VCaP (cell line): ENCODE results near the gene MYO7B.
A peak's percentile ranks its signal among the peaks of the same experiment; 100 is the strongest.
"Not testable (repeated sequence)": the region's sequence is repeated elsewhere in the genome, so short reads cannot be mapped to it uniquely, and the experiment has no call there.

ENCODE experiments used
- H3K27ac ChIP-seq: fragments of 450-650 bp; 2 replicates; pipeline ENCODE4 v1.5.1; 2017
- TF ChIP-seq, protein P1 (sequence below): fragments of 450-650 bp; conservative IDR thresholded peaks from 2 replicates; pipeline ENCODE4 v1.5.1; 2017; ENCODE audit warnings: mild to moderate bottlenecking, moderate library complexity

MYO7B gene

DNA sequence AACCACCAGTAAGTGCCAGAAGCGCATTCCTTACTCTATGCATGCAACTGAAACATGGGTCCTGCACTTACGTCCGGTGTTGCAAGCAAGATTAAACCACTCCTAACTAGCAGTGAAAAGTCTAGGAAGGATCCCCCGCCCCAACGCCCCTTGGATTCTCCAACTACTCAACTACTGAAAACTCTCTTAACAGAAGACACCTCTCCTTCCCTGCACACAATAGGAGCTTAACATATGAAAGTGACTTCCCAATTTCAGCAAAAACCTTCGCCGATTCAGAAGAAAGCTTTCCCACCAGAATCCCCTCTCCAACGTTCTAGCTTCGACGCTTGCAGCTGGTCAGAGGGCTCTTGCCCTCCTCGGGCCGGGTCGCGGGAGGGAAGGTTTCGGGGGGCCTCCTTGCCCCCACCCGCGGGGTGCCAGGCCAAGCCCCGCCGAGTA lies 9.8 kb upstream of the MYO7B start:
- TF ChIP-seq, protein P1, sequence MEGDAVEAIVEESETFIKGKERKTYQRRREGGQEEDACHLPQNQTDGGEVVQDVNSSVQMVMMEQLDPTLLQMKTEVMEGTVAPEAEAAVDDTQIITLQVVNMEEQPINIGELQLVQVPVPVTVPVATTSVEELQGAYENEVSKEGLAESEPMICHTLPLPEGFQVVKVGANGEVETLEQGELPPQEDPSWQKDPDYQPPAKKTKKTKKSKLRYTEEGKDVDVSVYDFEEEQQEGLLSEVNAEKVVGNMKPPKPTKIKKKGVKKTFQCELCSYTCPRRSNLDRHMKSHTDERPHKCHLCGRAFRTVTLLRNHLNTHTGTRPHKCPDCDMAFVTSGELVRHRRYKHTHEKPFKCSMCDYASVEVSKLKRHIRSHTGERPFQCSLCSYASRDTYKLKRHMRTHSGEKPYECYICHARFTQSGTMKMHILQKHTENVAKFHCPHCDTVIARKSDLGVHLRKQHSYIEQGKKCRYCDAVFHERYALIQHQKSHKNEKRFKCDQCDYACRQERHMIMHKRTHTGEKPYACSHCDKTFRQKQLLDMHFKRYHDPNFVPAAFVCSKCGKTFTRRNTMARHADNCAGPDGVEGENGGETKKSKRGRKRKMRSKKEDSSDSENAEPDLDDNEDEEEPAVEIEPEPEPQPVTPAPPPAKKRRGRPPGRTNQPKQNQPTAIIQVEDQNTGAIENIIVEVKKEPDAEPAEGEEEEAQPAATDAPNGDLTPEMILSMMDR: no peak
- peak overlapping the region; percentile 97 for H3K27ac ChIP-seq

DNA sequence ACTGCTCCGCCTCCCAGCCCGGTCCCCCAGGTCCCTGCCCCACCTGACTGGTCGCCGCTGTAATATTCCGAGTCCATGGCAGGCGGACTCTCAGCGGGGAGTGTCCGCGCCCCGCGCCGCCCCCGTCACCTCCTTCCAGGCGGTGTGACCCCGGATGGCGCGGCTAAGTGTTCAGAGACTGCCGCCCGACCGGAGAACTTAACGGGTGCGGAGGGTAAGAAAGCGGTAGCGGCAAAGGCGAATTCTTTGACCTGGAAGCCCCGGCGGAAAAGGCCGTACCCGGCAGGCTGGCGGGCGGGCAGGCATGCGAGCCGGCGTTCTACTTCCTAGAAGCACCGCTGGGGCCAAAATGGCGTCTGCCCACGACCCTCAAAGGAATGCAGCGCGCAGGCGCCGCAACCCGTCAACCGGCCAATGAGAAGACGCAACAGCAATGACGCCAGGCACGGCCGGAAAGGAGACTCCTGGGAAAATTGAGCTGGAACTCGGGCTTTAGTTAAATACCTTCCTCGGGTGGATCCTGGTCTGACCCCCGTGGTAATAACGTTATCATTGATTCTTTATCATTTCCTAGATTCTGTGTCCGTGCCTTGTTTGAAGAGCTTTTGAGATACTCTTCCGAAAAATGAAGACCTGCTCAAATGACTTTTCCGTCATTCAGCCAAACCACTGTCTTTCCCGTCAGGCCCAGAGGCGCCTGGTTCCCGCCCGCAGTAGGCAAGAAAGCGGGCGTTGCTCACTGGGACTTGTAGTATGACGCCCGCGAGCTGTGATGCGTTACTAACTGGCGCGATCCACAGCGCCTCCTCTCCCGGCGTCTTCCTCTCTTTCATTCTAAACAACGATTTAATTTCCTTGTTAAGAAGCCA lies 9.1 kb upstream of the MYO7B start, which contains the start of gene IWS1:
IWS1 (minus strand) TSS at position 358 of the 869 bp plus-strand sequence; CDS start at position 77, 281 bp downstream.
- H3K27ac ChIP-seq: peak within 1 kb of the TSS; percentile 97
- TF ChIP-seq, protein P1: no peak; the same call in 1 of the 2 replicates

DNA sequence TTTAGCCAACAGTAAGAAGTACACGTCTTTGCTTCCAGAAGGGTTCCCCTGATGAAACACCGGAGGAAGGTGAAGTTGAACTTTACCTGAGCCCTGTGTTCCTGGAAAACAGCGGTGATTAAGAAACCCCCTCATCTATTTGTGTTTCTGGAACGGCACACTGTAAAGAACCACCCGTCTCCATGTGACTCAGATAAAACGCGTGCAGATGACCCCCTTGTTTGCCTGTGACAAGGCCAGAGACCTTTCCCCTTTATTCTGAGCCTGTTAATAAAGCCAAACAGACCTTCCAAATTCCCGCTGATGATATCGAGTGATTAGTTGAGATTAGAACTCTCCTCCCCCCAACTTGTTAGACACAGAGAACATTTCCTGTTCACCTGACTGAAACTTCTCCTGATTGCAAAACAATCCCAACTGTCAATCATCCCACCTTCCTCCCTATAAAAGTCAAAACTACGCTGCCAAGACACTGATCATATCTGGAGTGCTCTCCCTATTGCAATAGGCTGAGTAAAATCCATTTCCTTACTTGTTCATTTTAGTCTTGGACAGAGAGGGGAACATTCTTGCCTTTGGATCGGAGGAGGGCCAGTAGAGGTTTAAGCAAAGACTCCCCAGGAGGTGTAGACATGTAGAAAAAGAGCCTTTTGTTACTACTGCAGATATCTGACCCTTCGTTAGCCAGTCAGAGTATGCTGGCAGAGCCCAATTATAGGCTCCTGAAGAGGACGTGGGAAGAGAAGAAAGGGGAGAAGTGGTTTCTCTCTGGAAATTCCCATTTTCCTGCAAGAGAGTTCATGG lies 8.3 kb upstream of the MYO7B start:
- TF ChIP-seq, protein P1: no peak
- H3K27ac ChIP-seq: peak overlapping the region; percentile 97

DNA sequence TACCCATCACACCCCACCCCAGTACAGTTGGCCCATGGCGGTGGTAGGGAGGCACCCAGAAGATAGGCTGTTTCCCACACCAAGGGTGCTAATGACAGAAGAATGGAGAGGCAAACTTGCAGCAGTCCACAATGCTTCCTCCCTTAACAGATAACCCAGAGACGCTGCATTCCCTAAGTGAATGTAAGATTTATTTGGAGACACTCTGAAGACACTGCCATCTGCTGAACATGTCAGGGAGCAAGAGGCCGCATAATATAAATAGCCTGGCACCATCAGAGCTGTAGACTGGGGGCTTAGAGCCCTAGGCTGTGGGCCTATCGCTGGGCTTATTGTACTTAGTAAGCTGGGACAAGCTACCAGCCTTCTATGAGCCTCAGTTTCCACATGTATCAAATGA lies 7.0 kb upstream of the MYO7B start:
- H3K27ac ChIP-seq: peak overlapping the region; percentile 97
- TF ChIP-seq, protein P1: no peak

DNA sequence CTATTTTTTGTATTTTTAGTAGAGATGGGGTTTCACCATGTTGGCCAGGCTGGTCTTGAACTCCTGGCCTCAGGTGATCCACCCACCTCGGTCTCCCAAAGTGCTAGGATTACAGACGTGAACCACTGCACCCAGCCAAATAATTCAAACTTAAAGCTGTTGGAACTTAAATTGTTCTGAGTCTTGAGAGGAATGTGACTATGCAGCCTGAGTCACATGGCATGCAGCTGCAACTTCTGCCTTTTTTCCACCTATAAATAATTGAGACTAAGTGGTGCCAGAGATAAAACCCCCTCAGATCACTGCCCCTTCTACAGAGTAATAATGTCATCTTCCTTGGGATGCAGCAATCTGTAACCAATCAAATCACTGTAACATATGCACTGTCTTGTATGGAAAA lies 6.1 kb upstream of the MYO7B start:
- H3K27ac ChIP-seq: not testable (repeated sequence)

DNA sequence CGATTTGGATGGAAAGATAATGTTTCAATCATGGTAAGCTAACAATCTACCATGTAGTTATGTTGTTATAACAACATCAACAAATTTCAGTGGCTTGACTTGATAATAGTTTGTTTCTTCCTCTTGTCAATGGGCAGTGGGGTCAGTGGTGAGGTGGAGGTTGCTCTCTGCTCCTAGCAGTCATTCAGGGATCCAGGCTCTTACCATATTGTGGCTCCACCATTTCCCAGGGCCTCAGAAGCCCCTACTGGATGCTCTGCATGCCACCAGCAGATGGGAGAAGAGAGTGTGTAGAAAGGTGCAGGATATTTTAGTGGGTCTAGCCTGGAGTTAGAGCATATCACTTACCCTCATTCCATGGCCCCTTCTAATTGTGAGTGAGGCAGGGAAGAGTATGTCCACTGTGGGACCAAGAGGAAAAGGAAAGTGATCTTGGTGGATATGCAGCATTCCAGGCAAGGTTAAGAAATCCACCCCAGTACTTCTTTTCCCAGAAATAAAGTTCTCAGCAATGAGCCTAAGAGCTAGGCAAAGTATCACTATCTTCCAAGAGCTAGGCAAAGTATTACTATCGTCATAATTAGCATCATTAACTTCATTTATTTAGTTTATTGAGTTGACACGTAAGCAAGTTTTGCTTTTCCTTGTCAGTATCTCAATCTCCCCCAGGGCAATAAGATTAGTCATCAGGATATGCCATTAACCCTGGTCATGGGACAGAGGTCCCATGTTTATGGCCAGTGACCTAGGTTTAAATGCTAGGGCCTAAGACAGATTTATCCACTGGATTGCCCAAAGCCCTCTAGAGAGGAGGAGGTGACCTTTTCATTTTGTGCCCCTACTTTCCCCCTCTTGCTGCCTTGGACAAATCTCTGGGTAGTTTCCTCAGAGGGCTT lies 5.0 kb upstream of the MYO7B start:
- TF ChIP-seq, protein P1: no peak
- H3K27ac ChIP-seq: no peak overlapping the region

DNA sequence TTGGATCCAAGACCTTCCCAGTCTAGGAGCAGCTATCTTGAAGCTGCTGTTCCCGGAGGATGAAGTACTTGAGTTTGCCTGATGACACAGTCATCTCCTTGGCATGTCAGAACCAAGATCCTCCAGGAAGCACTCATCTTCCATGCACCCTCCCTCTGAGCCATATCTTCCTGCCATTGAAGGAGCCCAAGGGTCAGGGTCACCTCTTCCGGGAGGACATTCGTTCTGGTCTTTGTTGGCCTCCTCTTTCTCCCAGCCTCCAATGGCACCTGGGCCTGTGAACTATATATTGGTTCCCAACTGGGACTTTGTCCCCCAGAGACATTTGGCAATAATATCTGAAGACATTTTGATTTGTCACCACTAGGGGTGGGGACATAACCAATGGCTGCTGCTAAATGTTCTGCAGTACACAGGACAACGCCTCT lies 4.2 kb upstream of the MYO7B start:
- TF ChIP-seq, protein P1: no peak
- H3K27ac ChIP-seq: no peak overlapping the region
